Activated CD8-positive, alpha-beta memory T cell treated with anti-CD3 and anti-CD28 coated beads, Interleukin-2, amount 50 U/mL, for 1 hour (primary cell): ENCODE results near the gene TGM1.
"Not testable (repeated sequence)": the region's sequence is repeated elsewhere in the genome, so short reads cannot be mapped to it uniquely, and the experiment has no call there.

ENCODE experiments used
- DNase-seq: peaks from one replicate; pipeline ENCODE4 v3.0.0-alpha.2; 2020; ENCODE audit errors: extremely low read depth

TGM1 gene

DNA sequence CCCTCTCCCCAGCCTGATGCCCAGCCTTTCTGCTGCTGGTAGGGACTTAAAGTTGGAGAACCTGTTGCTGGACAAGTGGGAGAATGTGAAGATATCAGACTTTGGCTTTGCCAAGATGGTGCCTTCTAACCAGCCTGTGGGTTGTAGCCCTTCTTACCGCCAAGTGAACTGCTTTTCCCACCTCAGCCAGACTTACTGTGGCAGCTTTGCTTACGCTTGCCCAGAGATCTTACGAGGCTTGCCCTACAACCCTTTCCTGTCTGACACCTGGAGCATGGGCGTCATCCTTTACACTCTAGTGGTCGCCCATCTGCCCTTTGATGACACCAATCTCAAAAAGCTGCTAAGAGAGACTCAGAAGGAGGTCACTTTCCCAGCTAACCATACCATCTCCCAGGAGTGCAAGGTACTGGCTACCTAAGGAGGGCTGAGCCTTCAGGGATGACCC lies 55.8 kb downstream of the TGM1 start:
- no peak for DNase-seq

DNA sequence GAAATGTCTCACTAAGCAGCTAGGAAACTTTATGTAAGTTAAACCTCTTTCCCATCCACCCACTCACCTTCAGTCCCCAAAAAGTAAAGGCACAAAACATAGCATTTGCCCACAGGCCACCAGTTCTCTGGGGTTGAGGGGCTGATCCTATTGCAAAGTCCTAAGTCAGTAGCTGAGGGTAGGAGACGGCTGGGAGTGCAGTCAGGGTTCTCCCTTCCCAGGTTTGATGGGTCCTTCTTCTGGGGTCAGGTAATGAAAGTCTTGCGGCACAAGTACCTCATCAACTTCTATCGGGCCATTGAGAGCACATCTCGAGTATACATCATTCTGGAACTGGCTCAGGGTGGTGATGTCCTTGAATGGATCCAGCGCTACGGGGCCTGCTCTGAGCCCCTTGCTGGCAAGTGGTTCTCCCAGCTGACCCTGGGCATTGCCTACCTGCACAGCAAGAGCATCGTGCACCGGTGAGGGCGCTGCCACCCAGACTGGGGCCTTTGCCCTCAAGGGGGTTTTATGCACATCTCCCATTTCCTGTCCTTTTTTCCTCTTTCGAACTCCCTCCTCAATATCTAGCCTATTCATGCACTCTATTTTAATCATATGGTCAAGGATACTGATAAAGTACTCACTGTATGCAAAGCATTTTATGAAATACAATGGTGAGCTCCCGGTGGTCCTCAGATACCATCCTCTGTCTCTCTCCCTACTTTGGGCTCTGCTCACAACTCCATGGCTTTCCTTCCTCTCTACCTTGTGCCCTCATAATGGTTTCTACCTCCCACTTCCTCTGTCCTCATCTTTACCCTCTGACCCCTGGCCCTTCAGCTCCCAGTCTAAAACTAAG lies 56.5 kb downstream of the TGM1 start:
- DNase-seq: no peak

DNA sequence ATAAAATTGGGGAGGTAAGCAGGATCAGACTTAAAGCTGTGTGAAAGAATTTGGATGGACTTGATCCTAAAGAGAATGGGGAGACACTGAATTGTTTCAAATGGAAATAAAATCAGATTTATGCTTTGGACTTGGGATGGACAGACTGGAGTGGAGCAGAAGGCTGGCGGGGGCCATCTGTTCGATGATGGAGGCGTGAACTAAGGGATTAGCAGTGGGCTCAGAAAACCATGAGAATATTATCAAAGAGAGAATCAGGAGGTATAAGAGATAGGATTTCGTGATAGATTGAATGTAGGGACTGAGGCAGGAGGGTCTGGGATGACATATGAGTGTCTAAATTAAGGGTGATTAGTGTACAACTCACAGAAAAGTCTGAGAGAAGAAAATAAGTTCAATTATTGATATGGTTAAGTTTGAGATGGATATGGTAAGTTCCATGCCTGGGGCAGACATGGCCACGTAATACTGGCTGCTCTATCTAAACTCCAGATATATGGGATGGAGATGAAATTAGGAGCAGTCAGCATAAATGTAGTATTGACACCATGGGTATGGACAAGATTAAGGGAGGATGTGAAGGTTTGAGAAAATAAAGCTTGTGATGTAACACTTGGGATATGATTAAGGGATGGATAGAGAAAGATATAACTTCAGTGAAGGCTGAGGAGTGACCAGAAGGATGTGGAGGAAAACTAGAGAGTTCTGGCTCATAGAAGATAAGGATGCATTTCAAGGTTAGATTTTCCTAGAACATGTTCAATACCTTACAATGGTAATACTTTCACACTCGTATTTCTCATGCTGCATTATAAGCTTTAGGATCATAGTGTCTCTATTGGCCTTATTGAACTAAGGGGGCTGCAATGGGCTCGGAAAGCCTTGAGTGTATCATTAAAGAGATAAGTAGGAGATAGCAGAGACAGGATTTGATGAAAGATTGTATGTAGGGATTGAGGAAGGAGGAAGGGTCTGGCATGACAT lies 58.5 kb downstream of the TGM1 start:
- no peak for DNase-seq

- DNase-seq: not testable (repeated sequence)
Observed at GRCh38 chr14:24203249-24203886, 59.6 kb downstream of the TGM1 start.

GRCh38 chr14:24202538-24202937 lies 60.4 kb downstream of the TGM1 start:
- not testable (repeated sequence) for DNase-seq
